ENCODE measurements around the gene MED13L. TPM values are rescaled to one million over a fixed set of nuclear protein-coding genes. Genes with fewer than 3 reads are reported as not detected.

Gene MED13L
- total RNA-seq, 1 experiment from 2014 or later, result 94.1 TPM

DNA sequence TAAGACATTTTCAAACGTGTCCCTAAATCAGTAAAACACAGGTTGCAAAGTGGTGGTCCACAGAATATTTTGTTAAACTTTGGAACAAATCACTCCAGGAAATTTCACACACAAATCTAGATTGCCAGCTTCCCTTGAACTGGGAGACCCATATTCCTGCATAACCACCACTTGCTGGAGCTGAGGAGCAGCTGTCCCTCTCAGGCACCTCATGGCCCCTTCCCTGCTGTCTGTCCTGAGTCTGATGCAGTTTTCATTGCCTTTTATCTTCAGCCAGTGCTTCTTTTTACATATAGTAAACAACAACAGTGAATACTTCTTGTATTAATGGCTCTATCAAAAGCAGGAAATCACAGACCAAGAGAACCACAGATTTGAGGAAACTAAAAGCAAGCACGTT, 289.3 kb downstream of the MED13L start:
- no peak for TF ChIP-seq EZH2 (IDR thresholded peaks at IDR 0.05; ENCODE audit: borderline replicate concordance, low read depth, low read length, poor library complexity, severe bottlenecking)
- TF ChIP-seq, protein P1, sequence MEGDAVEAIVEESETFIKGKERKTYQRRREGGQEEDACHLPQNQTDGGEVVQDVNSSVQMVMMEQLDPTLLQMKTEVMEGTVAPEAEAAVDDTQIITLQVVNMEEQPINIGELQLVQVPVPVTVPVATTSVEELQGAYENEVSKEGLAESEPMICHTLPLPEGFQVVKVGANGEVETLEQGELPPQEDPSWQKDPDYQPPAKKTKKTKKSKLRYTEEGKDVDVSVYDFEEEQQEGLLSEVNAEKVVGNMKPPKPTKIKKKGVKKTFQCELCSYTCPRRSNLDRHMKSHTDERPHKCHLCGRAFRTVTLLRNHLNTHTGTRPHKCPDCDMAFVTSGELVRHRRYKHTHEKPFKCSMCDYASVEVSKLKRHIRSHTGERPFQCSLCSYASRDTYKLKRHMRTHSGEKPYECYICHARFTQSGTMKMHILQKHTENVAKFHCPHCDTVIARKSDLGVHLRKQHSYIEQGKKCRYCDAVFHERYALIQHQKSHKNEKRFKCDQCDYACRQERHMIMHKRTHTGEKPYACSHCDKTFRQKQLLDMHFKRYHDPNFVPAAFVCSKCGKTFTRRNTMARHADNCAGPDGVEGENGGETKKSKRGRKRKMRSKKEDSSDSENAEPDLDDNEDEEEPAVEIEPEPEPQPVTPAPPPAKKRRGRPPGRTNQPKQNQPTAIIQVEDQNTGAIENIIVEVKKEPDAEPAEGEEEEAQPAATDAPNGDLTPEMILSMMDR (conservative IDR thresholded peaks at IDR 0.05; ENCODE audit: low read depth, low read length), result no peak
- intact Hi-C loops (cut with micrococcal nuclease; ENCODE audit: unreplicated experiment), result no loop called here
- BruUV-seq (replicated peaks), result no TSS peak
- Histone ChIP-seq H3K9me3 (ENCODE audit: low read depth, low read length, poor library complexity, severe bottlenecking) (no peaks in the 10 kb centered on the region), H3K4me3 (ENCODE audit: low read depth, low read length, poor library complexity, severe bottlenecking) (no peak overlapping the region), H3K27ac (ENCODE audit: low read depth, low read length, poor library complexity, severe bottlenecking) (no peak overlapping the region), H3K27me3 (replicated peaks; ENCODE audit: insufficient read depth, low read depth, low read length, poor library complexity) (no peaks in the 10 kb centered on the region), H3K4me1 (ENCODE audit: insufficient read depth, low read length, poor library complexity, severe bottlenecking) (peaks cover 6% of the 10 kb centered on the region), H3K36me3 (ENCODE audit: insufficient read depth, low read length, poor library complexity, severe bottlenecking) (peaks cover 17% of the 10 kb centered on the region)
- POLR2A ChIA-PET (ENCODE audit: low non-redundant PET), result no interaction called here
- no peak for DNase-seq (ENCODE audit: low spot score)
- CTCF ChIA-PET, result interaction anchor here (1.1 kb wide), 1 partner anchor 10 kb away, joined by 3 read pairs; no protein-coding TSS in a partner anchor

DNA sequence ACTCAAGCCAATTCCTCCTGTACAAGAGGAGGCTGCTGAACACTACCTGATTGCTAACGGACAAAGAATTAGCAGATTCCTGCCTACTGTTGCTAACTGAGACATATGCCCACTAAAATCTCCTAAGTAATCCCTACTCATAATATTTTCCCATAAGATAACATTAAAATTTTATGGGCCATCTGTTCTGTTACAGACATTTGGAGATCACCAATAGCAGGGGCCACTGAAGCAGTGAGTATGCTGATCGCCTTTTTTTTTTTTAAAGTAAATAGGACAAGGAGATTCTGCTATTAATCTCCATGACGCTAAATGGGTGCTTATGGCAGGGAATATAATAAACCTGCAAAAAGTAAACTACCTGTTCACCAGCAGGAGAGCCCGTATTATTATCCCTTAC, 292.9 kb downstream of the MED13L start:
- no peak for DNase-seq (ENCODE audit: low spot score)
- no peaks in the 10 kb centered on the region for H3K27me3 ChIP-seq (replicated peaks; ENCODE audit: insufficient read depth, low read depth, low read length, poor library complexity)
- TF ChIP-seq, protein P1 (conservative IDR thresholded peaks at IDR 0.05; ENCODE audit: low read depth, low read length), result no peak
- no peak for TF ChIP-seq EZH2 (IDR thresholded peaks at IDR 0.05; ENCODE audit: borderline replicate concordance, low read depth, low read length, poor library complexity, severe bottlenecking)
- ChIA-PET CTCF (no interaction called here), POLR2A (ENCODE audit: low non-redundant PET) (no interaction called here)
- no TSS peak for BruUV-seq (replicated peaks)
- H3K36me3 ChIP-seq (ENCODE audit: insufficient read depth, low read length, poor library complexity, severe bottlenecking), result peaks cover 35% of the 10 kb centered on the region
- H3K4me3 ChIP-seq (ENCODE audit: low read depth, low read length, poor library complexity, severe bottlenecking), result no peak overlapping the region
- H3K27ac ChIP-seq (ENCODE audit: low read depth, low read length, poor library complexity, severe bottlenecking), result no peak overlapping the region
- intact Hi-C loops (cut with micrococcal nuclease; ENCODE audit: unreplicated experiment), result no loop called here
- no peaks in the 10 kb centered on the region for H3K9me3 ChIP-seq (ENCODE audit: low read depth, low read length, poor library complexity, severe bottlenecking)
- H3K4me1 ChIP-seq (ENCODE audit: insufficient read depth, low read length, poor library complexity, severe bottlenecking), result peaks cover 6% of the 10 kb centered on the region

DNA sequence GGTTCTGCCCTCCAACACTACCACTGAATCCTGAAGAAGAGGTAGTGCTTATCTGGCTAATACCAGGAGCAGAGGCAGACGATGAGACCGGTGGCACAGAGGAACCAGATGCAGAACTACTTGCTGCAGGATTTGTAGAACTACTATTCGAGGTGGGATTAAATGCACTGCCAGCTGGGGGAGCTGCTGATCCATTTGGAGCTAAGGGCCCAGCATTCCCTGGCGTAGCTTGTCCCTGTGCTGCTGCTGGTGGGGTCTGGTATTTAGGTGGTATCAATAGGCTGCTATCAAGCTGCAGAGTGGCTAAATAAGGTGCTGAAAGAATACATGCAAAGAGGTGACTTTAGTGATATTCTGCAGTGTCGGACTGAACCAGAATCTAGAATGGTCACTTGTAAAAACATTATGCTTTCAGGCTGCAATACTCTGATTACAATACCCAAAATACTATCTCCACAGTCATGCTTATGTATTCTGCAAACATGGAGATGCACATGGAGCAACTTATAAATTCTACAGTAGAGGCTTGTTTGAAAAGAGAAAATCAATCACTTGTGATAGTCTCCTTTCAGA, 294.2 kb downstream of the MED13L start:
- Histone ChIP-seq H3K27ac (ENCODE audit: low read depth, low read length, poor library complexity, severe bottlenecking) (no peak overlapping the region), H3K4me3 (ENCODE audit: low read depth, low read length, poor library complexity, severe bottlenecking) (no peak overlapping the region), H3K4me1 (ENCODE audit: insufficient read depth, low read length, poor library complexity, severe bottlenecking) (no peaks in the 10 kb centered on the region), H3K36me3 (ENCODE audit: insufficient read depth, low read length, poor library complexity, severe bottlenecking) (peaks cover 35% of the 10 kb centered on the region), H3K27me3 (replicated peaks; ENCODE audit: insufficient read depth, low read depth, low read length, poor library complexity) (no peaks in the 10 kb centered on the region), H3K9me3 (ENCODE audit: low read depth, low read length, poor library complexity, severe bottlenecking) (no peaks in the 10 kb centered on the region)
- BruUV-seq (replicated peaks), result no TSS peak
- TF ChIP-seq, protein P1 (conservative IDR thresholded peaks at IDR 0.05; ENCODE audit: low read depth, low read length), result peak; percentile 48
- TF ChIP-seq EZH2 (IDR thresholded peaks at IDR 0.05; ENCODE audit: borderline replicate concordance, low read depth, low read length, poor library complexity, severe bottlenecking), result no peak
- CTCF ChIA-PET, result interaction anchor here (0.5 kb wide), 1 partner anchor 705 kb away, joined by 4 read pairs; no protein-coding TSS in a partner anchor
- POLR2A ChIA-PET (ENCODE audit: low non-redundant PET), result no interaction called here
- intact Hi-C loops (cut with micrococcal nuclease; ENCODE audit: unreplicated experiment), result no loop called here
- peak; percentile 42 for DNase-seq (ENCODE audit: low spot score)

All from A673 (cell line).